GM12874 (cell line): ENCODE data around the gene ROCK1.

Experiments used
- TF ChIP-seq, protein P1 (sequence below): IDR thresholded peaks from 2 replicates; pipeline ENCODE4 v1.5.1; 2011; ENCODE audit warnings: low read depth, mild to moderate bottlenecking, control low read depth, low read length, moderate library complexity; ENCODE audit not compliant: insufficient read depth

The ROCK1 gene

GRCh38 chr18:21131698-21132227 is 20.1 kb upstream of the ROCK1 start:
- TF ChIP-seq, protein P1, sequence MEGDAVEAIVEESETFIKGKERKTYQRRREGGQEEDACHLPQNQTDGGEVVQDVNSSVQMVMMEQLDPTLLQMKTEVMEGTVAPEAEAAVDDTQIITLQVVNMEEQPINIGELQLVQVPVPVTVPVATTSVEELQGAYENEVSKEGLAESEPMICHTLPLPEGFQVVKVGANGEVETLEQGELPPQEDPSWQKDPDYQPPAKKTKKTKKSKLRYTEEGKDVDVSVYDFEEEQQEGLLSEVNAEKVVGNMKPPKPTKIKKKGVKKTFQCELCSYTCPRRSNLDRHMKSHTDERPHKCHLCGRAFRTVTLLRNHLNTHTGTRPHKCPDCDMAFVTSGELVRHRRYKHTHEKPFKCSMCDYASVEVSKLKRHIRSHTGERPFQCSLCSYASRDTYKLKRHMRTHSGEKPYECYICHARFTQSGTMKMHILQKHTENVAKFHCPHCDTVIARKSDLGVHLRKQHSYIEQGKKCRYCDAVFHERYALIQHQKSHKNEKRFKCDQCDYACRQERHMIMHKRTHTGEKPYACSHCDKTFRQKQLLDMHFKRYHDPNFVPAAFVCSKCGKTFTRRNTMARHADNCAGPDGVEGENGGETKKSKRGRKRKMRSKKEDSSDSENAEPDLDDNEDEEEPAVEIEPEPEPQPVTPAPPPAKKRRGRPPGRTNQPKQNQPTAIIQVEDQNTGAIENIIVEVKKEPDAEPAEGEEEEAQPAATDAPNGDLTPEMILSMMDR: no peak

DNA sequence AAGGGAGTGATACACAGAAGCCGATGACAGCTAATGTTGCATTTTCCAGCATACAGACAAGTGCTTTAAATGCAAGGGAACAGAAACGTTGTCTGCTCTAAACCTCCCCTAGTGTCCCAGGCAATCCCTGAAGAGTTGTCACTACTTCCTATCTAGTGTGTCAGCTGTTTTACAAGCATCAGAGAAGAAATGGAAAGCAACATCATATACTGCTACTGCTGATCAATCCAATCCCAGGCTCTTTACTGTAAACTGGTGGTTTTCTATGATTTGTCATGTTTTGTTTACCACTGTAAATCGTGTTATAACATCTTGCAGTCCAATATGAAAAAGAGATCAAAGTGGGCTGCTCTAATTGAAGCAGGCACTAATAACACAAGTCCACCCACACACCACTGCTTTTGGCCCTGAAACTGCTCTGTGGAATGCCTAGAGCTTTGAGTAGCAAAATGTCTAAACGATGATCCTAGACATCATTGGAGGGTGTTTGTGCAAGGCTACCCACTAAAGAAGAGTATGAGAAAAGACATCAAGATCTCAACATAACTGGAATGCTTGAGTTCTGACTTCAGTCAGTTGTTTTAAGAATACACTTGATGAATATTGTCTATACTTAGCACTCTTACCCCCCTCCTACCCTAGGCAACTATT is 18.1 kb upstream of the ROCK1 start:
- TF ChIP-seq, protein P1: no peak

- TF ChIP-seq, protein P1: no peak
These were observed 11.8 kb upstream of the ROCK1 start for GRCh38 chr18:21123290-21123926.

DNA sequence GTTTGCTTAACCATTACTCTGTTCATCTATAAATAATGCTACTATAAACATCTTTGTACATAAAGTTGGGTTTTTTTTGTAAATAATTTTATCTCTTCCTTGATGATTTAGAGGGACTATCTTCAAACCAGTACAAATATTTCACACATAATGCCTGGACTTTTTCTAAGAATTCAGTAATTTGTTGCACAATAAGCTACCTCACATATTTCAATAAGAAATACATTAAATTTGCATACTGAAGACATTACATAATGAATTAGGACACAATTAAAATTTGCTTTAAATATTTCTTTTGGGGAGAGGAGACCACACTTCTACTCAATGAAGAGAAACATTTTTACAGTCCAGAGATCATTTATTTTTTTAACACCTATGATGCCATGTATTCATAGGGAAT is 7.2 kb upstream of the ROCK1 start:
- TF ChIP-seq, protein P1: no peak

GRCh38 chr18:21117409-21118131 is 6.0 kb upstream of the ROCK1 start:
- TF ChIP-seq, protein P1: no peak

GRCh38 chr18:21115519-21116411 is 4.2 kb upstream of the ROCK1 start:
- TF ChIP-seq, protein P1: no peak
